GF-D8 (cell line): ENCODE results near the gene ACTA2.

Source experiments
- DNase-seq: peaks from one replicate; lab custom pipeline; 2025; lab: John Stamatoyannopoulos, UW

ACTA2 gene

GRCh38 chr10:88892222-88892967, 60.2 kb downstream of the ACTA2 start:
- DNase-seq, result no peak

GRCh38 chr10:88890681-88891381, 61.7 kb downstream of the ACTA2 start:
- no peak for DNase-seq

DNA sequence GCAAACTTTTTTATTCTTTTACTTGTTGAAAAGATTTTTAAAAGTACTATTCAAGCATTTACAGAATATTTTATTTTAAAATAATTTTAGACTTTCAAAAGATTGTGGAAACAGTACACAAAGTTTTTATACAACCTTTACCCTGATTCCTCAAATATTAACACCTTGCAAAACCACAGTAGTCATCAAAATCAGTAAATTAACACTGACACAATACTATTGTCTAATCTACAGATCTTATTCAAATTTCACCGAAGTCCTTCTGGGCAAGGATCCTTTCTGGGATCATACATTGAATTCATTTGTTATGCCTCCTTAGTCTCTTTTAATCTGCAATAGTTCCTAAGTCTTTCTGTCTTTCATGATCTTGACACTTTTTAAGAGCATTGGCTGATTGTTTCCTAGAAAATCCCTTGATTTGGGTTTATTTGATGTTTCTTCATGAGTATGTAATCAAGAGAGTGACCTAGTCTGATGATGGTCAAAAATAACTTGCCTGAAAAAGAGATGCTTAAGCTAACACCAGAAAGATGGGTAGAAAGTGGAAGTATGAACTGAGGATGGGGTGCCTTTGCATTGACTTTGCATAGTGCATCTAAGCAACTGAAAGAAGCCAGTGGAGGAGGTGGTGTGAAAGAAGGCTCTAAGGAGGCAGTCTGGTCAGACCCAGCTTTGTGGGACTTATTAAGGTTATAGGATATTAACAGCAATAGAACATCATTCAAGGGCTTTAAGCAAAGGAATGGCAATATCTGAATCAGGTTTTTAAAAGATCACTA, 62.8 kb downstream of the ACTA2 start:
- DNase-seq, result no peak

GRCh38 chr10:88888810-88889445, 63.6 kb downstream of the ACTA2 start:
- no peak for DNase-seq

DNA sequence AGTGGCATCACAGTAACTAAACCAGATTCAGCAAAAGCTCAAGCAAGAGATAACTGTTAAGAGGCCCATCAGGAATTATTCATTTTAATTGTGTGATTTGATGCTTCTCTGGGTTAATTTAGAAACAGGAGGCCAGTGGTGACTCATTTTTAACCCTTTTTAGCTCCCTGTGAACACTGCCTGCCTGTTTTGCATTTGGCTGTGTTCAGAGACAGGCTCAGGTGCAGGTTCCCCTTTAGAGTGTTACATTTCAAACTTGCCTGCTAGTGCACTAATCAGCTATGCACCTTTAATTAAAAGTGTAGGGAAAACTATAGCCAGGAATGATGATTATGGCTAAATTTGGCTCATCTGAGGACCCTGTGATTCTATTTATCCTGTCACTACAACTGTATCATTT, 66.0 kb downstream of the ACTA2 start:
- DNase-seq, result no peak
